ENCODE data around the gene CERS6. TPM values are rescaled to one million over a fixed set of nuclear protein-coding genes. Genes with fewer than 3 reads are reported as not detected.

The CERS6 gene
- total RNA-seq, 4 donors from 2014 or later, result 25.9 to 57.2 (median 35.8) TPM

DNA sequence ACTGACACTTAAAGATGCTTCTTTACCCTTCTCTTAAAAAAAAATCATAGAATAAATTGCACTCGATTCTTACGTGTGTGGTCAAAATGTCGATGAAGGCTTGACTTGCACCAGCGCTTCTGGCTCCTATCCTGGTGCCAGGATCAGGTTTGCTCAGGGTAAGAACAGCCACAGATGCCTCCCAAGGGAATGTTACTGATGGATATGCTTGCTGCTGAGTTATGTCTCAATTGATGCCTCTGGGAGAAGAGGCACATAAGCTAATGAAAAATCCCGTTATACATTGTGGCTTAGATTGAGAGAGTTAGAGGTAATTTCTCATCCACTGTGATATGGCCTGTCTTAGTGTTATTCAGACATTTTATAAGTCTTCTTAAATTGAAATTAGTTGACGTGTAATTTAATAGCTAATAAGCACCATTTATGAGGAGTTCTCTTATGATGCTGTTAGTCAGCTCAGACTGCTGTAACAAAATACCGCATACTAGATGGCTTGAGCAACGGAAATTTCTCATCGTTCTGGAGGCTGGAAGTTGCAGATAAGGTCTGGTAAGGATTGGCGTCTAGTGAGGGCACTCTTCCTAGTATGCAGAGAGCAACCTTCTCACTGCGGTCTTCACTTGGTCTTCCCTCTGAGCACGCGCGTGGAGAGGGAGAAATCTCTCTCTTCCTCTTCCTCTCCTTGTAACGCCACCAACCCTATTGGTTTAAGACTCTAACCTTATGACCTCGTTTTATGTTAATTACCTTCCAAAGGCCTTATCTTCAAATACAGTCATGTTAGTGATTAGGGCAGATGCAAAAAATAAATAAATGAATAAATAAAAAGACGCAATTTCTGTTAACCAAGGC, 229.8 kb downstream of the CERS6 start:
- TF ChIP-seq, protein P1, sequence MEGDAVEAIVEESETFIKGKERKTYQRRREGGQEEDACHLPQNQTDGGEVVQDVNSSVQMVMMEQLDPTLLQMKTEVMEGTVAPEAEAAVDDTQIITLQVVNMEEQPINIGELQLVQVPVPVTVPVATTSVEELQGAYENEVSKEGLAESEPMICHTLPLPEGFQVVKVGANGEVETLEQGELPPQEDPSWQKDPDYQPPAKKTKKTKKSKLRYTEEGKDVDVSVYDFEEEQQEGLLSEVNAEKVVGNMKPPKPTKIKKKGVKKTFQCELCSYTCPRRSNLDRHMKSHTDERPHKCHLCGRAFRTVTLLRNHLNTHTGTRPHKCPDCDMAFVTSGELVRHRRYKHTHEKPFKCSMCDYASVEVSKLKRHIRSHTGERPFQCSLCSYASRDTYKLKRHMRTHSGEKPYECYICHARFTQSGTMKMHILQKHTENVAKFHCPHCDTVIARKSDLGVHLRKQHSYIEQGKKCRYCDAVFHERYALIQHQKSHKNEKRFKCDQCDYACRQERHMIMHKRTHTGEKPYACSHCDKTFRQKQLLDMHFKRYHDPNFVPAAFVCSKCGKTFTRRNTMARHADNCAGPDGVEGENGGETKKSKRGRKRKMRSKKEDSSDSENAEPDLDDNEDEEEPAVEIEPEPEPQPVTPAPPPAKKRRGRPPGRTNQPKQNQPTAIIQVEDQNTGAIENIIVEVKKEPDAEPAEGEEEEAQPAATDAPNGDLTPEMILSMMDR (IDR thresholded peaks at IDR 0.05), result no peak
- ATAC-seq (ENCODE audit: low FRiP score) (no peak), DNase-seq (ENCODE audit: low spot score) (no peak)

DNA sequence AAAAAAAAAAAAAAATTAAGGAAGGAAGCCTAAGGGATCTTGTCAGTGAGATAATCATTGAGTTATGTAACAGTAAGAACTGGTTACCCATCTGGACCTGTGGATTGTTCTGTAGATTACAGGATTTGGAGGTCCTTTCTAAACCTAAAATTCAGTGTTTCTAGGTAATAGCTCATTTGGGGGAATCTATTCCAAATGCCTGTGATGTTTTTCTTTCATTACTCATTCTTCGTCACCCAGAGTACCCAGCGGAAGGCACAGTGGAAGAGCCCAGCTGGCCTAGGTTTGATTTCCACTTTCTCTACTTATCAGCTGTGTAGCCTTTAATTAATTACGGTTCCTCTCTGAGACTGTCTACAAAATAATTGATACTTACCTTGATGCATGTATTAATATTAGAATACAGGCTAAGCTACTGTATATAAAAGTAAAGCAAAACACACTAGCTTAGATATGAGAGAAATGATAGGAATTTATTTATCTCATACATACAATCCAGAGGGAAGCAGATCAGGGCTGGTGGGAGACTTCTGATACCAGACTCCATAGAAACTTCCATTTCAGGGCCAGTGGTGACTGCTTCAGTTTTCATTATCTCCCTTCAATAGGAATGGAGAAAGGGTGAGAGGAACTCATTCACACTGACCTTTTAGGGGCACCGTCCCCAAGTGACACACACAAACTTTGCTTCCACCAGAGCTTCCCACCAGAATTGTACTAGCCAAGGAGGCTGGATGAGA, 230.6 kb downstream of the CERS6 start:
- no peak for DNase-seq (ENCODE audit: low spot score)
- TF ChIP-seq, protein P1 (IDR thresholded peaks at IDR 0.05), result no peak
- no peak for ATAC-seq (ENCODE audit: low FRiP score)

DNA sequence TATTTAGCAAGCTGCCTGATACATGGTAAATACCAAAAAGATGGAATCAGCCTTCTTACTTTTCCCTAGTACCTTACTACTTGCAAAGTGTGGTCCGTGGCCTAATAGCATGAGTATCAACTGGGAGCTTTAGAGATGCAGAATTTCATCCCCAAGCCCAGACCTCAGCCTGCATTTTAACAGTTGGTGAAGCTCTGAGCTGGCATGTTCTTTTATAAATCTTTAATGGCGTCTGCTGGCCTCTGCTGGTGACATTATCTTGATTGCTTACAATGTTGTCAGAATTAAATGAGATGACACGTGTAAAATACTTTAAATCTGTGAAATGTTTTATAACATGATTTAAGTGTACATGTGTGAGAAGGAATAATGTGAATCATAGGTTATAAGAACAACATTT, 231.2 kb downstream of the CERS6 start:
- TF ChIP-seq, protein P1 (IDR thresholded peaks at IDR 0.05), result no peak
- DNase-seq (ENCODE audit: low spot score) (no peak), ATAC-seq (ENCODE audit: low FRiP score) (no peak)

DNA sequence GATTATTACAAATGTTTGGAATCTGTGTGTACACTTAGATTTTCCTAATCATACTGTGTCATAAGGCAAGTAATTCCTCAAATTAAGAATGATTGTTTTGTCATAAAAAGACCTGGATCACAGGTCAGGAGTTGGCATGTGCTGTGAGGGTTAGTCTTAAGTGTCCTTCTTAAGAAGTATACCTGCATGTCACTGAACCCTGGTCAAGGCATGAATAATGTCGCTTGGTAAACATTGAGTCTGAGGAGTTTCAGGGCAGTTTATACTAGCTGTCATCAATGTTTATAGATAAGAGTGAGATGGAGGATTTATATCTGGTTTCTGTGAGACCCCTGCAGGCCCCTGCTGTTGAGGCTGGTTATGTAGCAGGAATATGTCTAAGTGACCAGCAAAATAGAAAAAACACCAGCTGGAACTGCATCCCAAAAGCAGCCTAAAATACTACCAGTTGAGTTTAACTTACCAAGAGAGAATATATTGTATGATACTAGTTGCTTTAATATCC, 234.4 kb downstream of the CERS6 start:
- no peak for ATAC-seq (ENCODE audit: low FRiP score)
- TF ChIP-seq, protein P1 (IDR thresholded peaks at IDR 0.05), result no peak

DNA sequence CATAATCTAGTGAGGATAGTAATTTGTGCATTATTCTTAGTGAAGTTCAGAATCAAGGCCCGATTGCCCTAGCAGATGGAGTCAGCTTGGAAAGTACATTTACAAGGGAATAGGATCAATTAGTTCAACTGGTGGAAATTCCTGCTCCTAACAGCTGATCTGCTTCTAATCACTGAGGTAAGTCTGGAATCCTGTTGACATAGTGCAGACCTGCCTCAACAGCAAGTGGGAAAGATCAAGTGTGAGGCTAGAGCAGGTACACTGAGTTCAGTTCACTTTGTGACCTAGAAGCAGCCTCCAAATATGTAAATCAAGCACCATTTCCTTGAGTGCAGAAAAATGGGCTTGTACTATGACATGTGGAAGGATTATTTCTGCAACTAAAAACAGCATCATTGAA, 235.1 kb downstream of the CERS6 start:
- ATAC-seq (ENCODE audit: low FRiP score) (no peak), DNase-seq (ENCODE audit: low spot score) (no peak)
- TF ChIP-seq, protein P1 (IDR thresholded peaks at IDR 0.05), result no peak

More for the DNA sequence above, 234.4 kb downstream of the CERS6 start:
- DNase-seq (ENCODE audit: low spot score), result no peak

DNA sequence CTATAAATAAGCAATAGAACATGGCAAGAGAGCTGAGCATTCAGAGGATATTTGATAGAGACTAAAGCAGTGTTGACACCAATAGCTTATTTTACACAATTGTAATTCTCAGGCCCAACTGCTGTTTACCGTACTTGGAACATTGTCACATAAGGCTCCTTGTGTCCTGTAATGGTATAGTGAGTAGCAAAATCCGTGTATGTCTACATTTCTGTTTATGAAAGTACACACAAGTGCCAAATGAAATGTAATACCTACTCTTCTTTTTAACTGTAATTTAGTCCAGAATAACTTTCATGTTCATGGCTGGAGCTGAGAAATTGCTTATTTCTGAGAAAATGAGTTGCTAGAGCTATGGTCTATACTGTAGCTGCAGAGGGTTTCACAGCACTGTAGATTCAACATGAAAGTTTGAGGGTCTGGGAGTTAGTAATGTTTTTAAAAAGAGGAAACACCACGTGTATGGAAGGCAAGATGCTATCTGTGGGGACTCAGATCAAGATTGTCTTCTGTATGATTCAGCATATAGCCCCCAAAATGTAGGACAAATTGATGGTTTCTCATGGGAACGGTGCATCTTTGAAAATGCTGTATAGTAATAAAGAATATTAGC, 236.2 kb downstream of the CERS6 start:
- DNase-seq (ENCODE audit: low spot score) (no peak), ATAC-seq (ENCODE audit: low FRiP score) (no peak)
- TF ChIP-seq, protein P1 (IDR thresholded peaks at IDR 0.05), result no peak
